RWPE1 (cell line): Measurements from ENCODE around the gene CLDN5.

Experiments used
- CTCF ChIA-PET: fragments of 350-600 bp; sonication (Branson Sonifier 250); formaldehyde crosslinking; extraction: SDS; loops from one replicate; lab custom pipeline; 2021; lab: Yijun Ruan, JAX
- POLR2A ChIA-PET: fragments of 400-600 bp; formaldehyde crosslinking; extraction: SDS; loops from one replicate; lab custom pipeline; 2020; ENCODE audit warnings: antibody characterized with exemption; ENCODE audit not compliant: low non-redundant PET; lab: Yijun Ruan, JAX
- DNase-seq: peaks from one replicate; pipeline ENCODE4 v3.0.0; 2012; ENCODE audit warnings: low spot score
- H3K27ac ChIP-seq: fragments of 450-650 bp; 2 replicates; pipeline ENCODE4 v1.5.1; 2017
- TF ChIP-seq, protein P1 (sequence below): fragments of 450-650 bp; conservative IDR thresholded peaks from 2 replicates; pipeline ENCODE4 v1.5.1; 2017; ENCODE audit warnings: low read depth, mild to moderate bottlenecking

The CLDN5 gene

DNA sequence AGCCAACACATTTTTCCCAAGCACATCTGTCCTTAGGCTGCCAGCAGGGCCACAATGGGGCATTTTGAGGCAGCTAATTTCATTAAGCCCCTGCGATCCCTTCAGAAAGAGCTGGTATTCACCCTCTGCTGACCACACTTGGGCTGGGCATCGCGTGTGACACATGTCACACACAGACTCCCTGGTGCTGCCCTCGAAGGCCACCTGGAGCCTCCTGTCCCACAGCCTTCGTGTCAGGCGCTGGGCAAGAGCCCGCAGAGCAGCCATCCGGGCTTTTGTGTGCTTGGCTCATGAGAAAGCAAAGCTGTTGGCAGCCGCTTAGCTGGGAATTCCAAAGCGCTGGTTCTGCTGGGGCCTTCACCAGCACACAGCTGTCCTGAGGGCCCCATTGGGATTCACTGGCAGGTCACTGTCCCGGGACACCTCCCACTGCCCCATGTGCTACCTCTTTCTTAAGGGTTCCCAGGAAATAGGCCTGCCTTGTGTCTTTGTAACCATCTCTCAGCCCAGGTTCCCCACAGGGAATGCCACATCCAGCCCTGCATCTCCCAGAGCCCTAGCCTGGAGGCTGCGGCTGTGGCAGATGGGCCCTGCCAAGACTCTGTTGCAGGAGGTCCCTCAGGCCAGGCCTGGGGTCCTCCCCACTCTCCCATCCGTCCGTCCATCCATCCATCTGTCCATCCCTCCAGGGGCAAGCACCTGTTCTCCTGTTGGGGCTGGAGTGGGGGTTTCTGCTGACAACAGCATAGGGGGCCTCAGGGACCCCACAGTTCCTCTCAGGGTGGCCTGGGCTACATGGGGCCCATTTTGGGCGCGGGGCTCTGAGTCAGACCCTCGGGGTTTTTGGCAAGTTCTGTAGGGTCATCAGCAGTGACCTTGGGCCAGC lies 4.9 kb downstream of the CLDN5 start:
- no peak overlapping the region for H3K27ac ChIP-seq
- POLR2A ChIA-PET: no interaction called here
- DNase-seq: no peak
- TF ChIP-seq, protein P1, sequence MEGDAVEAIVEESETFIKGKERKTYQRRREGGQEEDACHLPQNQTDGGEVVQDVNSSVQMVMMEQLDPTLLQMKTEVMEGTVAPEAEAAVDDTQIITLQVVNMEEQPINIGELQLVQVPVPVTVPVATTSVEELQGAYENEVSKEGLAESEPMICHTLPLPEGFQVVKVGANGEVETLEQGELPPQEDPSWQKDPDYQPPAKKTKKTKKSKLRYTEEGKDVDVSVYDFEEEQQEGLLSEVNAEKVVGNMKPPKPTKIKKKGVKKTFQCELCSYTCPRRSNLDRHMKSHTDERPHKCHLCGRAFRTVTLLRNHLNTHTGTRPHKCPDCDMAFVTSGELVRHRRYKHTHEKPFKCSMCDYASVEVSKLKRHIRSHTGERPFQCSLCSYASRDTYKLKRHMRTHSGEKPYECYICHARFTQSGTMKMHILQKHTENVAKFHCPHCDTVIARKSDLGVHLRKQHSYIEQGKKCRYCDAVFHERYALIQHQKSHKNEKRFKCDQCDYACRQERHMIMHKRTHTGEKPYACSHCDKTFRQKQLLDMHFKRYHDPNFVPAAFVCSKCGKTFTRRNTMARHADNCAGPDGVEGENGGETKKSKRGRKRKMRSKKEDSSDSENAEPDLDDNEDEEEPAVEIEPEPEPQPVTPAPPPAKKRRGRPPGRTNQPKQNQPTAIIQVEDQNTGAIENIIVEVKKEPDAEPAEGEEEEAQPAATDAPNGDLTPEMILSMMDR: no peak
- CTCF ChIA-PET: no interaction called here

DNA sequence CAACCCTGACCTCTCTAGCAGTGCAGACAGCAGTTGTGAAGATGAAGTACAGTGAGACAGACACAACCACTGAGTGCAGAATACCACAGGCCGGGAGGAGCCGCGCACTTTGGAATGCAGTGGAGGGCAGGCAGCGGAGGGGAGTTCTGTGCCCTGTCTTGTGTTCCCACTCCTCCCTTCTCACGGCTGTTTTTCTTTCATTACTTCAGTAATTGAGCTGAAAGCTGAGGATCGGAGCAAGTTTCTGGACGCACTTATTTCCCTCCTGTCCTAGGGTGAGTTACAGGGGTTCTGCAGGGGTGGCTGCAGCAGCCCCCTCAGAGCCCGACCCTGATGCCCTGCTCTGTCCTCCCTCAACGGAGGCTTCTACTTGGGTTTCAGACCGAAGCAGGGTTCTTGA lies 5.6 kb downstream of the CLDN5 start:
- DNase-seq: no peak
- ChIA-PET POLR2A (no interaction called here), CTCF (interaction anchor here (0.6 to 0.7 kb wide), 2 partner anchors 17 to 430 kb away, joined by 3 read pairs; no protein-coding TSS in a partner anchor)
- TF ChIP-seq, protein P1: no peak
- no peak overlapping the region for H3K27ac ChIP-seq

DNA sequence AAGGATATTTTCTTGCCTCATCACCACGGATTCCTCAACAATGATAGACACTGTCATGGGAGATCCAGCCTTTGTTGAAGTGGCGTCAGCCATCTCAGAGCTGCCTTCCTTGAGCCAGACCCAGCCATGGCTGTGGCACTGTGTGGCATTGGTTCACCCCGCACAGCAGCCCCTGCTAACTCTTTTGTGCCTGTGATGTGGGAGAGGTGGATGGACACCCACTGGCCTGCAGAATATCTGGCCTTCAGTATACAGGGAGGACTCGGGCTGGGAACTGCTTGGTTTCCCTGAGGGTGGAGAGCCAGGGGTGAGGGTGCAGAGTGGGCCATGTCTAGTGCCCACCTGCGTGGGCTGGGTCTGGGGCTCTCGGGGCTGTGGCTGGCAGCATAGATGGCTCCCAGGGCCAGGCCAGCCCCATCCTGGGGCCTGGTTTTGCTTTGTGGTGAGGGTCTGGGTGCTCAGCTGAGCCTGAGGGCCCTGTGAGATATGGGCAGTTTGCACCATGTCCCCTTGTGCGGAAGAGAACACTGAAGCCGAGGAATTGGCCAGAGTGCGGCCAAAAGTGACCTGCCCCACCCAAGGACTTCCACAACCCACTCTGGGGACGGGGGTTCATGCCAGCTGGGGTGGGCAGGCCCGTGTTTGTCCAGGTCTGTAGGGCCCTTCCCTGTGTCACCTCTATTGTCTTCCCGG lies 6.1 kb downstream of the CLDN5 start:
- POLR2A ChIA-PET: no interaction called here
- TF ChIP-seq, protein P1: no peak
- CTCF ChIA-PET: interaction anchor here (0.6 to 0.7 kb wide), 2 partner anchors 16 to 429 kb away, joined by 3 read pairs; no protein-coding TSS in a partner anchor
- no peak for DNase-seq
- no peak overlapping the region for H3K27ac ChIP-seq

DNA sequence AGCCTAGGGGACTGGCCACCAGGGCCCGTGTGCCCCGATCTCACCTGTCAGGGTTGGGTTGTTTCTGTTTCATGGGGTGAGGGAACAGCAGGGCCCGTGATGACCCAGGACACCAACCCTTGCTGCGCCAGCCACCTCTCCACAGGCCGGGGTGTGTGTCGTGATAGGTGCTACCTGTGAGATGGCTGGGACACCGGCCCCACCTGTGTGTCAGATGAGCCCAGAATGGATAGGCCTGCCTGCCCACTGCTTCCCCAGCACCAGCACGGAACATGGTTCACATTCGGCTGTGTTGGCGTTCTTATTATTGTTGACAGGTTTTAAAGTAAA lies 7.1 kb downstream of the CLDN5 start:
- DNase-seq: no peak
- ChIA-PET CTCF (no interaction called here), POLR2A (no interaction called here)
- TF ChIP-seq, protein P1: no peak
- no peak overlapping the region for H3K27ac ChIP-seq

DNA sequence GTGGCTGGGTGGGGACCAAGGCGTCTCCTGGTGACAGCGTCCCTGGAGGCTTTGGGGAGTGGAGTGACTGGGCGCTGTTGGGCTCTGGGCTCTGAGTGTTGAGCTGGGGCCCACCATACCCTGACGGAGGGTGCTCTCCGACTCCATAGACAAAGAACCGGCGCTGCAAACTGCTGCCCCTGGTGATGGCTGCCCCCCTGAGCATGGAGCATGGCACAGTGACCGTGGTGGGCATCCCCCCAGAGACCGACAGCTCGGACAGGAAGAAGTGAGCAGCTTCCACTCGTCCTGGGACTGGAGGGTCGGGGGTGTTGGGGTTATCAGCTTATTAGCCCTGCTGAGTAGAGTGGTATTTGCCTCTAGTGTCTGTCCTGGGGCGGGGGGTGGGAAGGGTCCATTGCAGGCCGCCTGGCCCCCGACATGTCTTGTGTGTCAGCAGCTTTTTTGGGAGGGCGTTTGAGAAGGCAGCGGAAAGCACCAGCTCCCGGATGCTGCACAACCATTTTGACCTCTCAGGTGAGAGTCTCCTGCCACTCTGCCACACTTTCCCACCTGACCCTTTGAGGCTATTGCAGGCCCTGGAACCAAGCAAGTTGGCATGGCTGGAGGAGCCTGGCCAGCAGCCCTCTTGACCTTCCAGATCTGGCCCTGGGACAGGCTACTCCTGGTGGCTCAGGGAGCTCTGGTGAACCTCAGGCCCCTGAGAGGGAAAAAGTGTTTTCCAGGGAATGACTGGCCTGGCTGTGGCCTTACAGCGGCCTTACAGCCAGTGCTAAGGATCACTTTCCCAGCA lies 7.6 kb downstream of the CLDN5 start:
- CTCF ChIA-PET: interaction anchor here (0.5 kb wide), 1 partner anchor 19 kb away, joined by 3 read pairs; no protein-coding TSS in a partner anchor
- TF ChIP-seq, protein P1: no peak
- no peak overlapping the region for H3K27ac ChIP-seq

More for the DNA sequence above, 7.6 kb downstream of the CLDN5 start:
- POLR2A ChIA-PET: no interaction called here
- DNase-seq: no peak
